GM12892 (cell line): ENCODE results near the gene CLEC11A.

Experiments
- DNase-seq: peaks from one replicate; pipeline ENCODE4 v3.0.0; 2011; ENCODE audit not compliant: insufficient read length
- FAIRE-seq: peaks from 2 replicates; lab custom pipeline; 2011; peaks lifted over from hg19 to GRCh38; lab: Jason Lieb, UNC
- POLR2A ChIP-seq: IDR thresholded peaks from 2 replicates; pipeline ENCODE4 v1.6.1; 2011; ENCODE audit warnings: low read depth, low read length, control low read depth
- POLR2AphosphoS5 ChIP-seq: IDR thresholded peaks from 2 replicates; pipeline ENCODE4 v1.6.1; 2011; ENCODE audit warnings: low read depth, low read length, control low read depth
- TAF1 ChIP-seq: IDR thresholded peaks from 2 replicates; pipeline ENCODE4 v1.6.1; 2011; ENCODE audit warnings: low read depth, mild to moderate bottlenecking, control low read depth, low read length, borderline replicate concordance

CLEC11A gene

DNA sequence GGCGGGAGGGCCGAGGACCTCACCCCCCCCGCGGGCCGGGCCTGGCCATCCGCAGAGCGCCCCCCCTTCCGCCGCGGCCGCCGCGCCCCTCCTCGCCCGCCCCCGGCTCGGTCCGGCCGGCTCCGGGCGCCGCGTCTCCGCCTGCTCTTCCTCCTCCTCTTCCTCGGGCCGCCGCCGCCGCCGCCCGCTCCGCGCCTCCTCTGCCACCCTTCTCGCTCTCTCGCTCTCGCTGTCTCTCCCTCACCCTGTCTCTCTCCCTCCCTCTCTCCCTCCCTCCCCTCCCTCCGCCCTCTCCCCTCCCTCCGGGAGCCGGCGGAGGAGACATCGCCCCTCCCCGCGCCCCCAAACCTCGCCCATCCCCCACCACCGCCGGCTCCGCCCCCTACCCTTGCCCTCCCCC lies 3.6 kb upstream of the CLEC11A start, which contains the start of gene SHANK1:
TSS of gene SHANK1 (minus strand) at position 237 of the 400 bp plus-strand sequence. CDS start 2,883 bp downstream, outside the sequence.
- TF ChIP-seq POLR2A (no peak), TAF1 (no peak), POLR2AphosphoS5 (no peak)
- FAIRE-seq (no peak), DNase-seq (no peak)

- FAIRE-seq (no peak), DNase-seq (no peak)
- no peak for TF ChIP-seq TAF1
- no peak for TF ChIP-seq POLR2A
- no peak for TF ChIP-seq POLR2AphosphoS5
Measured at GRCh38 chr19:50720181-50720920, 2.8 kb upstream of the CLEC11A start.

DNA sequence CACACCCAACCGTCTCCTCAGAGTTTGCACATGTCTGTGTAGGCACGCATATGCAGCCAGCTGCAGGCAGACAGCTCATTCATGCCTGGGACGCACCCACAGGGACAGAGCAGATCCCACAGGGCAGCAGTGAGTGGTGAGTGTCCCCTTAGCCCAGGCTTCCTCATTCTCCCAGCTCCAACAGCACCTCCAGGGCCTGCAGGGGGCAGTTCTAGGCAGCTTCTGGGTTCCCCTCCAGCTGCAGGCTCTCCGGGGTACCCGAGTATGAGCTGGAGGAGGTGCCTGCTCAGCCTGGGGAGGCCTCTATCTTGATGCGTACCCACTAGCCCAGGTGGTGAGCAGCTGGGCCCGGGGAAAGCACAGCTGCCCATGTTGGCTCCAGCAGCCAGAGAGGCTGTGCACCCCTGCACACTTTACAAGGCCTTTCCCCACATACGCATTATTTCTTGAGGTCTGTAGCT lies 2.2 kb upstream of the CLEC11A start:
- no peak for DNase-seq
- TF ChIP-seq TAF1 (no peak), POLR2AphosphoS5 (no peak)
- FAIRE-seq: no peak

DNA sequence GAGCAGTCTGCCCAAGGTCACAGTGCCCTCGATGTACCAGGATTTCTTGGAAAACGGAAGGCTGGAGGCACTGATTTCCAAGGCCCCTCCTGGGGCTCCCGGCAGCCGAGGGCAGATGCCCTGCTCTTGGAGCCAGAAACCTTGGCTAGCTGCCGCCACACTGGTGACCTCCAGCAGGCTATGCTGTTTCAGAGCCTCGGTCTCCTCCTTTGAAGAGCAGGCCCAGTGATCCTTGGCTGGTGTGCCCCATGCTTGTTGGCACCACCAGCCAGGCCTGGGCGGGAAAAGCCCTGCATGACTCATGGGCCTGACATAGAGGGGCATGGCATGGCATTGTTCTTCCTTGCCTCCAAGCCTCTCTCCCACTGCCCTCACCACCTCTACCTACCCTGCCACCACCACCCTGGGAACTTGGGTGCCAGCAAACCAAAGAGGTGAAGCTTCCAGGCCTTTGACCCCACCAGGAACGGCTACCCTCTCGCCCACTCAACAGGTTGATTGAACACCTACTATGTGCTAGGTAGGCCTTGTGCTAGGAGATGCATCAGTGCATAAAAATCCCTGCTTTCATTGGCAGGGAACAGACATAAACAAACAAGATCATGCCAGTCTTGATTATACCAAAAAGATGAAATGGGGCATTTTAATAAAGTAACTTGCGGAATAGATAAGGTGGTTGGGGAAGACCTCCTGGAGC lies 1.6 kb upstream of the CLEC11A start:
- TF ChIP-seq POLR2AphosphoS5: no peak
- TF ChIP-seq TAF1: no peak
- no peak for TF ChIP-seq POLR2A
- no peak for DNase-seq
- no peak for FAIRE-seq

DNA sequence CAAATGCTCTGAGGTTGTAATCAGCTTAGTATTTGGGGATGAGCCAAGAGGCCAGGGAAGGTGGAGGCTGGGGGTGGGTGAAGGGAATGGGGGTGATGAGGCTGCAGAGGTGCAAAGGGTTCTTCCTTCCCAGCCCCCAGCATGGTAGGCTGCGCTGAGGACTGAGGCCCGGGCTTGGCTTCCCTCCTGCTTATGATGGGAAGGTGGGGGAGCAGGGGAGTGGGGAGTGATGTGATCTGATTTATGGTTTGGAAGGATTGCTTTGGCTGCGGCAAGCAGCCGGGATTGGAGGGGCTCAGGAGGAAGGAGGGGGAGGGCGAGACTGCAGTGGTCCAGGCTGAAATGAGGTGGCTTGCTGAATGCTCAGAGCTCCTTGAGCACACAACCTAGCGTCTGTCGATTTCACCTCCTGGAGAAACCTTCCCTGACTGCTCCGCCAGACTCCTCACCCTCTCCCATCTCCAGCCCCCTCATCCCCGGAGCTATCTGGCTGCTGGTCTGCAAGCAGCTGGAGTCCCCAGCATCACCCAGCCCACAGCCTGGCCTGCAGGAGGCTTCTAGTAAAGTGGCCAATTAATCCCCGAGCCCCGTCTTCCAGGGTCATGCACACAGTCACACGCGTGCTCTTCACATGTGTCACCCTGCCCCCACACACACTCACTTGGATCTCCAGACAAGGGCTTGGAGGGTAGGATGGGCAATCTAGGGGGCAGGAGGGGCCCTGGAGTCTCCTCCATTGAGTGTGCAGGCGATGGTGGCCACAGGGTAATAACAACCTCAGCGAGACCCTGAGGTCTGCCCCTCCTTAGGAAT lies 757 bp upstream of the CLEC11A start:
- no peak for DNase-seq
- no peak for FAIRE-seq
- TF ChIP-seq TAF1 (no peak), POLR2A (no peak), POLR2AphosphoS5 (no peak)

GRCh38 chr19:50723735-50724521 lies 764 bp downstream of the CLEC11A start:
- no peak for DNase-seq
- TF ChIP-seq POLR2A: no peak
- no peak for TF ChIP-seq POLR2AphosphoS5
- no peak for TF ChIP-seq TAF1
- no peak for FAIRE-seq

GRCh38 chr19:50724522-50725217 lies 1.5 kb downstream of the CLEC11A start:
- TF ChIP-seq TAF1 (0 out of 2 replicates have a peak, but pooled peaks have one; percentile 28), POLR2A (peak; percentile 77; the same call in 1 of the 2 replicates), POLR2AphosphoS5 (peak; percentile 50; the same call in 1 of the 2 replicates)

DNA sequence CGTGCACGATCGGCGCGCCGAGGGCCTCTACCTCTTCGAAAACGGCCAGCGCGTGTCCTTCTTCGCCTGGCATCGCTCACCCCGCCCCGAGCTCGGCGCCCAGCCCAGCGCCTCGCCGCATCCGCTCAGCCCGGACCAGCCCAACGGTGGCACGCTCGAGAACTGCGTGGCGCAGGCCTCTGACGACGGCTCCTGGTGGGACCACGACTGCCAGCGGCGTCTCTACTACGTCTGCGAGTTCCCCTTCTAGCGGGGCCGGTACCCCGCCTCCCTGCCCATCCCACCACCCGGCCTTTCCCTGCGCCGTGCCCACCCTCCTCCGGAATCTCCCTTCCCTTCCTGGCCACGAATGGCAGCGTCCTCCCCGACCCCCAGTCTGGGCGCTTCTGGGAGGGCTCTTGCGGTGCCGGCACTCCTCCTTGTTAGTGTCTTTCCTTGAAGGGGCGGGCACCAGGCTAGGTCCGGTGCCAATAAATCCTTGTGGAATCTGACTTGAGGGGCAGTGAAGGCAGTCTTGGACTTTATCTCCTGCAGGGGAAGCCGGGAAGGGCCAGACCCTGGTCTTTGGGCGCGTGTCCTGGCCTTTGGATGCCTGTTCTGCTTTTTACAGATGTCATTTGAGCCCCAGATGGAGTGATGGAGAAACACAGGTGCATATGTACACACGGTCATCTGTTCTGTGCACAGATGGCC lies 2.2 kb downstream of the CLEC11A start:
- DNase-seq (no peak), FAIRE-seq (no peak)
- TF ChIP-seq POLR2AphosphoS5 (no peak), POLR2A (no peak), TAF1 (no peak)

More at GRCh38 chr19:50724522-50725217, 1.5 kb downstream of the CLEC11A start:
- DNase-seq (peak; percentile 92), FAIRE-seq (no peak)

DNA sequence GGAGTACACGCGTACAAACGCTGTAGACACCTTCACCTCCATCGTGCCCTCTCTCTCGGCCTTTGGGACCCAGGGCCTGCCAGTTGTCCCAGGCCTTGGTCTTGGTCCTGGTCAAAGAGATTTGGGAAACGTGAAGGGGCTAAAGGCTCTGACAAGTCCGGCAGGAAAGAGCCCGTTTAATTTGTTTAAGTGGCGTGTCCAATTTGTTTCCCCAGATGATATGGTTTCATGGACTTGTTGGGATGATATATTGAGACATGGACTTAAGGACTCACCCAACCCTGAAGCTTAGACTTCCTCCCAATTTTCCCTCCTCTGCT lies 2.7 kb downstream of the CLEC11A start:
- FAIRE-seq (no peak), DNase-seq (no peak)
- TF ChIP-seq TAF1 (no peak), POLR2A (no peak), POLR2AphosphoS5 (no peak)

DNA sequence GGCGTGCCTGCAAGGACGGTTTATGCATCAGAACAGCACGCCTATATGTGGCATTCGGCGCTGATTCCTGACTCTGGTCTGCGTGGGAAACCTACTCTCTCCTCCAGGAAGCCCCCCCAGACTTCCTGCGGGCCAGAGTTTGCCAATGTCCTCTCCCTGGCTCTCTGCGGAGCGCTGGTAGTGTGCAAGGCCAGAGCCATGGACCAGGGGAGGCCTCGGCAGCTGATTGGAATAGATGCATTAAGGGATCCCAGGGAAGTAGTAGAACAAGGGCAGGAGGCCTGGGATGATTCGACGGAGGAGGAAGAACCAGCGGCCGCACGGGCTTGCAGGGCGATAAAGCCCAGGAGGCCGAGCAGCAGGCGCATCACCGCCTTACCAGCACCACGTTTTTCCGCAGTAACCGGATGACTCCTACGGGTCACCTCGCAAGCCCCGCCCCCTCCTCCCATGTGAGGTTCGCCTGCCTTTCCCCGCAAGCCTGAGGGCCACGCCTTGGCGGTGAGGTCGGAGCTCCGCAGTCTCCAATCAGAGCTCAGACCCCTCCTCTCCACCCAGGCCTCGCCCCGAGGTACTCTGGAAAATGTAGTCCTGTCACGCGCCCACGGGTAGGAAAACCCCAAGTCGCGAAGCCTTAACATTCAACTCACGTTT lies 5.0 kb downstream of the CLEC11A start:
- DNase-seq: no peak
- FAIRE-seq: no peak
- no peak for TF ChIP-seq POLR2A
- TF ChIP-seq TAF1: no peak
- no peak for TF ChIP-seq POLR2AphosphoS5
